Stimulated activated CD4-positive, alpha-beta T cell treated with anti-CD3 and anti-CD28 coated beads, Interleukin-2, amount 100 ng/mL, for 4 hours (primary cell): Measurements from ENCODE around the gene ANKRD40.
"Not testable (repeated sequence)": the region's sequence is repeated elsewhere in the genome, so short reads cannot be mapped to it uniquely, and the experiment has no call there.

Experiments used
- DNase-seq: peaks from one replicate; pipeline ENCODE4 v3.0.0-alpha.2; 2020; ENCODE audit warnings: low read depth

ANKRD40 gene

GRCh38 chr17:50712641-50713040 lies 4.9 kb upstream of the ANKRD40 start:
- no peak for DNase-seq

DNA sequence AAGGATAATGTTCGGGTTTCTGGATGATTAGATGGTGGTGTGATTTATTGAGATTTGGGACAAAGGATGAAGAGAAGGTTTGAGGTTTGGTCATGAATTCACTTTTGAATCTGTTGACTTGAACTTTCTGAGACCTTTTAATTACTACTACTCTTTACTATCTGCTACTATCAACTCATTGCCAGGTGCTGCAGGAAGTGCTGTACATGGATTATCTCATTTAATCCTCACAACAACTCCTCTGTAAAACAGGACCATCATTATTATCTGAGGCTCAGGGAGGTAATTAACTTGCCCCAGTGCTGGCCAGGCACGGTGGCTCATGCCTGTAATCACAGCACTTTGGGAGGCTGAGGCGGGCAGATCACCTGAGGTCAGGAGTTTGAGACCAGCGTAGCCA lies 2.9 kb upstream of the ANKRD40 start:
- no peak for DNase-seq

DNA sequence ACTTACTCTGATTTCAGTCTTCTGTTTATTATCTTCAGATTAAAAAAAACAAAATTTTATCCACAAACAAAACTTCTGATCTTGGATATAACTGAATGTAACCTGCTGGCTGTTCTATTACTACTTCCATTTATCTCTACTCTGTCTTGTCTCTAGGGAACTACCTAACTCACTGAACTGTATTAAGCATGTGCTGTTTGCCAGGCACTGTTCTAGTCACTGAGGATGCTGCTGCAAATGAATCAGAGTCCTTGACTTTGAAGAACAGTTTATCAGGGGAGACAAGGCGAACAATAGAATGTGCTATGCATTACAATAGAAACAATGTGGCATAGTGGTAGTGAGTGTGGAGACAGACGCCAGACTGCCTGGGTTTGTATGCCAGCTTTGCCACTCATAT lies 2.3 kb upstream of the ANKRD40 start:
- no peak for DNase-seq

- not testable (repeated sequence) for DNase-seq
These were observed 1.3 kb upstream of the ANKRD40 start for GRCh38 chr17:50709053-50709452.

GRCh38 chr17:50708050-50709000 lies 611 bp upstream of the ANKRD40 start:
- no peak for DNase-seq

DNA sequence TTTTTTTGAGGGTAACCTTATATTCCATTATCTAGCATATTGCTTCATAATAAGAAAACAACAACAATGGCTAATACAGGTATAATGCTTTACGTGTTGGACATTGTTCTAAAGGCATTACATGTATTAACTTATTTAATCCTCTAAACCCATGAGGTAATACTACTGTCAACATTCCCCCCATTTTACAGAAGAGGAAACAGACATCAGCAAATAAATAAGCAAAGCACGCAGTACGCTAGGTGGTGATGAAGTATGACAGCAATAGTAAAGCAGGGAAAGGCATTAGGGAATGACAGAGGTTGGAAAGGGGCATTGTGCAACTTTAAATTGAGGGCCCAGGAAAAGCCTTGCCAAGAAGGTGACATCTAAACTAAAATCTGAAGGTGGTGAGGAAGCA lies 4.6 kb downstream of the ANKRD40 start:
- no peak for DNase-seq

DNA sequence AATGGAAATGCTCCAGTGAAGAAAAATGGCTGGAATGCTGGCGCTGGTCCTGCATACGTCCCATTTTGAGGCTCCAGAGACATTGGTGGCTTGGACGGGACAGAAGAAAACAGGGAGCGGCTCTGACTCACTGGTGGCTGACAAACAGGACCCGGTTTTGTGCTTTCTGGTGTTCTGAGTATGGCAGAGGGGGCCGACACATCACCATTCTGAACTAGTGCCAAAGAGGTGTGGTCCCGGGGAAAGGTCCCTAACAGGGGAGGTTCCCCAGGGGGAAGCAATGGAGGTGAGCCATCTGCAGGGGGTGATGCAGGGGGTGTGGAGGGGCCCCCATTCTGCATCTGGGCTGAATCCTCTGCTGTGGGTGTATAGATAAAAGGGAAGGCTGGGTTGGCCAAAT lies 8.3 kb downstream of the ANKRD40 start:
- no peak for DNase-seq

DNA sequence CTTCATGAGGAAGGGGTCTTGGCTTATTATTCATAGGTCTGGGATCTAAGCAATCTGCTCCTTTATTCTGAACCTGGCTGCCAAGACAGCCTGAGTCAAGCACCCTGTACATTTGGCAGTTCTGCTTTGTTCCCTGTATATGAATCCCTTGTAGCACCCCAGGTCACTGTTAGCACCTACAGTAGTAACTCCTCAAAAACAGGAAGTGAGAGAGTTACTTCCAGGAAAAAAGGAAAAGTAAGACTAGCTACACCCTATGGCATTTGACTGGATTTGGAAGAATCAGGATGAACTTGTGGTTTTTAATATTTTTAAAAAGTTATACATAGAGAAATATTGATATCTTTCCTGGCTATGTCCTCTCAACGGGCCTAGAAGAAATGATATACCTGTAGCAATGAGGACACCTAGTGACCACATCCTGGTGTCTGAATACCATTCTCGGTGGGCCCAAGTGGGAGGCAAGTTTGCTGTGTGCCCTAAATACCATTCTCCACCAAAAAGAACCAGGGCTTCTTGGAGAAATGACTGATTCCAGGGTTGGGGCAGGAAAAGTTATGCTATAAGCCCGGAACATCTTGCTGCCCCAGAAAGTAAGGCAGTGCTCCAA lies 9.9 kb downstream of the ANKRD40 start:
- no peak for DNase-seq

GRCh38 chr17:50697062-50697461 lies 10.7 kb downstream of the ANKRD40 start:
- no peak for DNase-seq

GRCh38 chr17:50696365-50696879 lies 11.3 kb downstream of the ANKRD40 start:
- DNase-seq: no peak

- no peak for DNase-seq
These were observed 14.6 kb downstream of the ANKRD40 start for GRCh38 chr17:50693036-50693682.

DNA sequence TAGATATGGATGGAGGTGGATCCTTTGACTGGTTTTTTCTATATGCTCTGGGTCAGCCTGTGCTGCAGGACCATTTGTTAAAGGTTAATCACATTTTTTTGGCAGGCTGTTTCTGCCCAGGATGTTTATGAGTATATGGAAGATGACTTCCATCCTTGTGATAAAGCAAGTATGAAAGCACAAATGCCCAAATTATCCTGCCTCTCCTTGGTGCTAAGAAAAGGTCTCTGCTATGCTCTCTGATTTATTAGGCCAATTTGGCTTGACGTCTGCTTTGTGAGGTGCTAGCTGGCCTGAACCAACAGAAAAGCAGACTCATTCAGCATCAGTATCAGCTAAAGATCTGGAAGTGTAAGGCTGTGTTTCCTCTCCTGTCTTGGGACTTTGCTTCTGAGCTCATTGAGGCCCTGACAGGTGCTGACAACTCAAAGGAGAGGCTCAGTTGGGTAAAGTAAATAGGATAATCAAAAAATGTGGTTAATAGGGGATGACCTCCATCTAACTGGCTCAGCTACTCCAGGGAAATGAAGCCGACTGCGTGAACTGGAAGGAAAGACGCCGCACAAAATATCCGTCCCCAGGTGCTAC lies 15.2 kb downstream of the ANKRD40 start:
- DNase-seq: no peak

DNA sequence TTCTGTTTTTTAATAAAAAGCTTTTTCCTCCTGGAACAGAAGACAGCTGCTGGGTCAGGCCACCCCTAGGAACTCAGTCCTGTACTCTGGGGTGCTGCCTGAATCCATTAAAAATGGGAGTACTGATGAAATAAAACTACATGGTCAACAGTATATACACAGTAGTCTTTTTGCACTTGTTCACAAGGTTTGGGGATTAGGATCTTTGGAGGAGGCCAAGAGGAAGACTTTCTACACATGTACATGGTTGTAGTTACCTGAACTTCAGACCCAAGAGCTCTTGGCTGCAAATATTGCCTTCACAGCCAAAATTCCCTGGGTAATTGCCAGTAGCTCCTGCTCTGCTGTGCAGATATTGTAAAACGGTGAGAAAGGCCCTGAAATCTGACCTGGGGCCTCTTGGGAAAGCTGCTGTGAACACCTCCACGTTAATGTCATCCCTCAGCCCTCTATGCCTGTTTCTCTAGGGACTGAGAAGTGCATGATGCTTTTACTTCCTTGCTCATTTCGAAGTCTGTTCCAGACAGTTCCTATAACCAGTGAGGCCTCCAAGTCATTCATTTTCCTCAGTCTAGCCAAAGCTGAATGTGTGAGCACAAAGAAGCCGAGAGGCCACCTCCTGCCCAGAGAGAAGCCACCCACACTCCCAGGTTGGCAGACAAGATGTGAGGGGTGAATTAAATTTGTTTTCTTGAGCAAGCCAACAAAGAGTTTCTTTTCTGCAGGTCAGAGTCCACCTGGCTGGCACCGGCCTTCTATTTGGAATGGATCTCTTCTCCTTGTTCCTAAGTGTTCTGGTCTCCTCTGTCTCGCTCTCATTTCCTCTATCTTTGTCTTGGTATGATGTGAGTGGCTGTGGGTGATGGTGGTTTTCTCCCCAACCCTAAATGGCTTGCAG lies 15.9 kb downstream of the ANKRD40 start:
- no peak for DNase-seq

- no peak for DNase-seq
These were observed 16.7 kb downstream of the ANKRD40 start for GRCh38 chr17:50690887-50691549.

DNA sequence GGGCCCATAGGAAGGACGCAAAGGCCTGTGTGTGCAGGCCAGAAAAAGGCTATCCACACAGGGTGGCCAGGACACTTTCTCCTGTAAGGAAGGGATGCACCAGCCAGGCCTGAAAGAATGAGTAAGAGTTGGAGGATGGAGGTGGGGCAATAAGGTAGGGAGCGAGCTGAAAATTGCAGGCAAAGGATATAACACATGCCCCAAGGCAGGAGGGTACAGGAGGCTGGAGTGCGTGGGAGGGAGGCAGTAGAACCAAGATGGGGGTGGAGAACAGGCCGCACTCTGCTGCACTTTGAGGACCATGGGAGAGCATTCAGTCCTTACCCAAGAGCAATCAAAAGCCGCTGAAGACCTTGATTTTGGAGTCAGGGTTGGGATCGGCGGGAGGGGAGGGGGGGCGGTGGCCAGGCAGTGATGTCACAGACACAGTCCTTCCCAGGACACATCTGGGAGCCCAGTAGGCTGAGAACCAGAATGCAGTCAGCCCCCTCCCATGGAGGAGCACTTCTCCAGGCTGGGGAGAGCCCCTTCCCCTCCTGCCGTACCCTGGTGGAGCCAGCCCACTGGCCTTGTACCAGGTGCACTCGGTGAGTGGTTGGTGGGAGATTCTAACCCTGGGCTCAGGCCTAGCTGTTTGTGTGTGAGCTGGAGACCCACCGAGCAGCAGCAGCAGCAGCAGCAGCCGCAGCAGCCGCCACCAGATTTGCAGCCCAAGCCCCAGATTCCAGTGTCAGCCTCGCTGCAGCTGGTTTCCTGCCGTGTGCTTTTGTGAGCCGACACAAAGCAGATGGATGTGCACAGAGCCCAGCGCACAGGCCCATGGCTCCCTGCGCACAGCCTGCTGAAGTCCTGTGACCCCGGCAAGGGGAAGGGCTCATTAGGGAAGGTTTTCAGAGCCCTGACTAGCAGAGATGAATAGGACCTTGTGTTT lies 17.5 kb downstream of the ANKRD40 start:
- no peak for DNase-seq

GRCh38 chr17:50689251-50689650 lies 18.5 kb downstream of the ANKRD40 start:
- DNase-seq: no peak

DNA sequence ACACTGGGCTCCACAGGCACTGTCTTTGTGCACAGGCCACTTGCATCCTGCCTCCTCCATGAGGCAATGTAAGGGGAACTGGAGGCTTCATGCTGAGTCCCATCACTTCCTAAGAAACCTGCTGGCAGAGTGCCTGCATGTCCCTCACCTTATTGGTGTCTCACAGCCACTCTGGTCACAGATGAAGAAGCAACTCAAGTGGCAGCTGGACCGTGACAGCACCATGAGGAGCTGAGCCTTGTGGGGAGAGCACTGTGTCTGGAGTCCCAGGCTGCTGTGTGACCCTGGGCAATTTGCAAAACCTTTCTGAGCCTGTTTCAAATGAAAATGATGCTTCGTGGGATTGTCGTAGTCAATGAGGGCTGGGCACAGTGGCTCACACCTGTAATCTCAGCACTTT lies 19.5 kb downstream of the ANKRD40 start:
- no peak for DNase-seq

GRCh38 chr17:50687200-50688066 lies 20.3 kb downstream of the ANKRD40 start:
- no peak for DNase-seq
